Measurements from ENCODE around the gene CTRL. TPM values are rescaled to one million over a fixed set of nuclear protein-coding genes. Genes with fewer than 3 reads are reported as not detected.

CTRL gene
- total RNA-seq, 2 experiments from 2014 or later: 4.0 to 5.9 TPM

- Histone ChIP-seq H3K9me3 (ENCODE audit: low read length) (no peaks in the 10 kb centered on the region), H3K4me2 (ENCODE audit: low read length) (no peak overlapping the region), H2AFZ (ENCODE audit: low read length) (no peak overlapping the region), H3K4me1 (ENCODE audit: insufficient read depth, low read length, poor library complexity, severe bottlenecking) (peaks cover 6% of the 10 kb centered on the region), H4K20me1 (ENCODE audit: insufficient read depth, low read length) (no peaks in the 10 kb centered on the region), H3K9me2 (ENCODE audit: insufficient read depth, low read length) (no peaks in the 10 kb centered on the region), H3K27ac (ENCODE audit: low read depth, low read length, poor library complexity, severe bottlenecking) (no peak overlapping the region), H3K36me3 (ENCODE audit: insufficient read depth, low read length) (peaks cover 25% of the 10 kb centered on the region; the same call in 1 of the 2 replicates), H3K79me2 (ENCODE audit: insufficient read depth, low read depth, low read length) (peaks cover 2% of the 10 kb centered on the region; the same call in 1 of the 2 replicates), H3K4me3 (ENCODE audit: low read depth, low read length, poor library complexity, severe bottlenecking) (no peak overlapping the region)
- DNase-seq (ENCODE audit: low spot score): no peak
- no peak for TF ChIP-seq EZH2phosphoT487 (IDR thresholded peaks at IDR 0.05; ENCODE audit: borderline replicate concordance, low read depth, low read length)
- no peak for TF ChIP-seq CTCF (conservative IDR thresholded peaks at IDR 0.05; ENCODE audit: low read length)
- ChIA-PET CTCF (ENCODE audit: unreplicated experiment) (no interaction called here), POLR2A (no interaction called here)
- intact Hi-C loops (cut with micrococcal nuclease; ENCODE audit: unreplicated experiment): no loop called here
- BruUV-seq (replicated peaks): no TSS peak
These were observed 43.3 kb downstream of the CTRL start for GRCh38 chr16:67888331-67888730.

GRCh38 chr16:67886387-67886786 lies 45.3 kb downstream of the CTRL start:
- no peaks in the 10 kb centered on the region for H4K20me1 ChIP-seq (ENCODE audit: insufficient read depth, low read length)
- H3K4me1 ChIP-seq (ENCODE audit: insufficient read depth, low read length, poor library complexity, severe bottlenecking): no peaks in the 10 kb centered on the region

More at GRCh38 chr16:67886387-67886786, 45.3 kb downstream of the CTRL start:
- intact Hi-C loops (cut with micrococcal nuclease; ENCODE audit: unreplicated experiment): no loop called here
- TF ChIP-seq CTCF (conservative IDR thresholded peaks at IDR 0.05; ENCODE audit: low read length): no peak
- TF ChIP-seq EZH2phosphoT487 (IDR thresholded peaks at IDR 0.05; ENCODE audit: borderline replicate concordance, low read depth, low read length): no peak
- ChIA-PET POLR2A (no interaction called here), CTCF (ENCODE audit: unreplicated experiment) (no interaction called here)
- Histone ChIP-seq H3K27ac (ENCODE audit: low read depth, low read length, poor library complexity, severe bottlenecking) (no peak overlapping the region), H3K9me2 (ENCODE audit: insufficient read depth, low read length) (no peaks in the 10 kb centered on the region), H3K9me3 (ENCODE audit: low read length) (no peaks in the 10 kb centered on the region), H2AFZ (ENCODE audit: low read length) (no peak overlapping the region), H3K4me2 (ENCODE audit: low read length) (no peak overlapping the region), H3K4me3 (ENCODE audit: low read depth, low read length, poor library complexity, severe bottlenecking) (no peak overlapping the region), H3K79me2 (ENCODE audit: insufficient read depth, low read depth, low read length) (no peaks in the 10 kb centered on the region), H3K36me3 (ENCODE audit: insufficient read depth, low read length) (peaks cover 44% of the 10 kb centered on the region; the same call in 1 of the 2 replicates)
- DNase-seq (ENCODE audit: low spot score): no peak
- BruUV-seq (replicated peaks): no TSS peak
